Effector CD4-positive, alpha-beta T cell (primary cell): ENCODE data around the gene DIDO1.

ENCODE experiments used
- DNase-seq: peaks from one replicate; pipeline ENCODE4 v3.0.0-alpha.2; 2020

The DIDO1 gene

GRCh38 chr20:62831361-62831788 lies 94.9 kb downstream of the DIDO1 start:
- DNase-seq, result no peak

DNA sequence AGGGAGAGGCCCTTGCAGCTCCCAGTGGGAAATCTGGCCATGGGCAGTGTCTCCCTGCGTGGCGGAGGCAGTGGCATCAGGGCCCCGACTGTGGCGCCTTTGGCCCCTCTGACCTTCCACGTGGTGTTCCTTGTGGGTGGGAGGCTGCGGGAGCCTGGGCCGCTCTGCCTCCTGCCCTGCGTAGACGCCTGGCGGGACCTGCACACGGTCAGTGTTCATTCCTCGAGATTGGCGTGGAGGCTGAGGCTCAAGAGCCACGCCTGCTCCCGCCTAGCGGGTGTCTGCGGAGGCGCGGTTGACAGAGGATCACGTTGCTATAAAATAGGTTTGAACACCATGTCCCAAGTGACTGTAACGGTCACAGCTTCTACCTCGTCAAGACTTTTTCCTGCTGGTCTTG lies 95.5 kb downstream of the DIDO1 start:
- no peak for DNase-seq

DNA sequence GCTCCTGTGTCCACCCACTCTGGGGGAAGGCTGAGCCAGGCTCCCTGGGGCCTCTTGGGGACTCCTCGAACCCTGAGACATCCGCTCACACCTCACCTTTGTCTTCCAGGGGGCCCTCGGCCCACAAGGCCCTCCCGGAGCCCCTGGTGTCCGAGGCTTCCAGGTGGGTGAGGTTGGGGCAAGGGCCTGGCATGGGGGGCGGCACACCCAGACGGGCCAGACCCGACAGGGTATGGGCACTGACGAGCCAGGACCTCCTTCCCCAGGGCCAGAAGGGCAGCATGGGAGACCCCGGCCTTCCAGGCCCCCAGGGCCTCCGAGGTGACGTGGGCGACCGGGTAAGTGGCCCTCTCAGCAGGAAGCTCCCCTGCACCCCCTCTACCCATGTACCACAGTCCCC lies 96.1 kb downstream of the DIDO1 start:
- DNase-seq, result no peak

- DNase-seq, result no peak
These were observed 96.8 kb downstream of the DIDO1 start for GRCh38 chr20:62829231-62830230.

GRCh38 chr20:62828511-62829230 lies 97.6 kb downstream of the DIDO1 start:
- DNase-seq, result no peak

DNA sequence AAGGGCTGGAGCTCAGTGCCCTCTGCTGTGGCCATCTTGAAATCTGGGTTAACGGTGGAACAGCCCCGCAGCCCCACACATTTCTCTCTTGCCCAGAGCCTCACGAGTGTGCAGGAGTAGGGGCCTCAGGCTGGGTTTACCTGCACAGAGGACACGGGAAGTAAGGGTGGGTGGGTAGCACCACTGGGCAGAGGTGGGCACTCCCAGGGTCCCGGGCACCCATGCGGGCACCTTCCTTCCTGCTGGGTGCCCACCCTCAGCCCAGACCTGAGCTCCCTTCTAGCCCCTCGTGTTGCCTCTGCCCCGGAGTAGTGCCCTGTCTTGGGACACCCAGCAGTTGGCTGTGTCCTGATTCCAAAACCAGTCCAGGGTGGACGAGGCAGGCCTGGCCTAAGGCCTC lies 98.3 kb downstream of the DIDO1 start:
- DNase-seq, result no peak
